SK-MEL-5 (cell line): Measurements from ENCODE around the gene BEX4. TPM values are rescaled to one million over a fixed set of nuclear protein-coding genes. Genes with fewer than 3 reads are reported as not detected.
A peak's percentile ranks its signal among the peaks of the same experiment; 100 is the strongest.
"Not testable (repeated sequence)": the region's sequence is repeated elsewhere in the genome, so short reads cannot be mapped to it uniquely, and the experiment has no call there.

Source experiments
- DNase-seq: peaks from one replicate; pipeline ENCODE4 v3.0.0-alpha.2; 2016; ENCODE audit warnings: low read depth, low spot score
- in situ Hi-C: cut with HindIII; loops from 2 replicates; pipeline ENCODE4 v1.10.0; 2016; ENCODE audit warnings: low sequenced_read_pairs, high pct_unique_total_duplicates, low pct_unique_long_range_greater_than_20kb
- total RNA-seq: library from RNA; depleted of rRNA; stranded (reverse); fragments of >200 nt; shearing (Covaris generic); gene quantifications from 2 replicates; pipeline ENCODE4 v1.2.3, GENCODE V29; 2014; rRNA removed

BEX4 gene
- total RNA-seq, 1 experiment from 2014 or later, result 104 TPM

DNA sequence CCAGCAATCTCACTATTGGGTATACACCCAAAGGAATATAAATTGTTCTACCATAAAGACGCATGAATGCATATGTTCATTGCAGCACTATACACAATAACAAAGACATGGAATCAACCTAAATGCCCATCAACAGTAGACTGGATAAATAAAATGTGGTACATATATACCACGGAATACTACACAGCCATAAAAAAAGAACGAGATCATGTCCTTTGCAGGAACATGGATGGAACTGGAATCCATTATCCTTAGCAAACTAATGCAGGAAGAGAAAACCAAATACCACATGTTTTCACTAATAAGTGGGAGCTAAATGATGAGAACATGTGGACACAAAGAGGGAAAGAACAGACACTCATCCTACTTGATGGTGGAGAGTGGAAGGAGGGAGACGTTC lies 11.0 kb downstream of the BEX4 start:
- DNase-seq, in situ Hi-C loops: not testable (repeated sequence)

- in situ Hi-C loops, result no loop called here
- DNase-seq, result no peak
Measured at GRCh38 chrX:103233263-103233662, 18.4 kb downstream of the BEX4 start.

DNA sequence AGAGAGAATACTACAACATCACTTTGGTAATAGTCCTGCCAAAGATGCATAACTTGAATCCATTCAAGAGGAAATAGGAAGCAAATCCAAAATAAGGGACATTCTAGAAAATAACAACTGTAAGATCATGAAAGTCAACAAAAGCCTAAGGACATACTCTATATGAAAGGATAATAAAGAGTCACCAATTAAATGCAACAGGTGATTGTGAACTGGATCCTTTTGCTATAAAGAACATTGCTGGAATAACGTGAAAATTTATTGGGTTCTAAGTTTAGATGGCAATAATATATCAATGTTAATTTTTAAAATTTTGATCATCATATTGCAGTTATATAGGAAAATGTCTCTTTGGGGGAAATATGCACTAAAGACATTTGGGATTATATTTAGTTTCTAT lies 20.0 kb downstream of the BEX4 start:
- DNase-seq, result no peak
- in situ Hi-C loops, result no loop called here

- in situ Hi-C loops, DNase-seq: not testable (repeated sequence)
Measured at GRCh38 chrX:103235608-103236007, 20.7 kb downstream of the BEX4 start.

GRCh38 chrX:103236296-103236695 lies 21.4 kb downstream of the BEX4 start:
- in situ Hi-C loops, result no loop called here

GRCh38 chrX:103240155-103240554 lies 25.2 kb downstream of the BEX4 start:
- in situ Hi-C loops, result no loop called here
- DNase-seq, result no peak

More at GRCh38 chrX:103236296-103236695, 21.4 kb downstream of the BEX4 start:
- DNase-seq, result no peak

- peak; percentile 48 for DNase-seq
- in situ Hi-C loops, result no loop called here
Measured at GRCh38 chrX:103248553-103248952, 33.6 kb downstream of the BEX4 start.

DNA sequence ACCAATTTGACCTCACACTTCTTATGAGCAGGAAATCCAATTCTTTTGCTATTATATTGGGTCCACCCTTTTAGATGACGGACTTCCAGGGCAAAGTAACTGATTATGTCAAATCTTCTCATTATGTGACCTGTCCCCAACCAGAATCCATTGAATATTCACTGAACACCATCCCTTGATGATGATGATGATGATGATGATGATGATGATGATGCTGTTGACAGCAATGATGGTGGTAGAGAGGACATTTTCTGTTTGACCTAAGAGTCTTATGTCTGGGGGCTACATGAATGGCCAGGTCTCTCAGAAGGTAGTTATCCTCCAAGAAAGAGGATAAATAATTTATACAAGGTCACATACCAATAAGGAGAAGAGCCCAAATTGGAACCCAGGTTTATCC lies 34.9 kb downstream of the BEX4 start:
- in situ Hi-C loops, result no loop called here
- DNase-seq, result no peak

DNA sequence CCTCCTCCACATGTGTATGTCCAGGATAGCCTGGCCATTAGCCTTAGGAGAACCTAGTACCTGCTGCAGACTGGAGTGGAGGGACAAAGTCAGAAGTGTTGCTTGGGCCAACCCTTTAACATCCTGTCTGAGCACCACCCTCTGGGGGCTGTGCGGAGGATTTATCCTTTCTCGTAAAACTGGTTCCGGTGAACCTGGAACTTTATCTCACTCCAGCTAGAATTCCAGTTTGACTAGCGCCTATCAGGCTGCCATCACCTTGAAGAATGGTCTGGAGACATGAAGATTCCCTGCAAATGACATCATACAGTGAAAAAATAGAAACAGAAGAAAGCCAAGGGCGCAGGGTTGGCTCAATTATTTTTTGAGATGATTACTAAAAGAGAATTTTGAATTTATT lies 36.1 kb downstream of the BEX4 start:
- no peak for DNase-seq
- in situ Hi-C loops, result no loop called here

DNA sequence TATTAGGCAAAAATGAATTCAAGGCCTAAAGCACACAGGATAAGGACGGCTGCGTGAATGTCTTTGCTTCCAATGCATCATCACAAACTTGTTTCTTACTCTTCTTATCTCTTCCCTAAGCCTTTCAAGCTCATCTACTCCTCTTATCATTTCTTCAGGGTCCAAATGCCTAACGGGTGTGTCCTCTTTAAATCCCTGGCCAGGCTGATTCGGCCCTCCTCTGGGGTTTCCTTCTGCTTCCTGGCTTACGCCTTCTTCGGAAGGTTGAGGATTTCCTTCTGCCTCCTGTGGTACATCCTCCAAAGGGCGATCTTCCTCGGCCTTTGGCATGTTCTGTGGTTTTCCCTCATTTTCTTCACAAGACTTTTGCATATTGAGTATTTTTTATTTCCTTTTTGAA lies 38.7 kb downstream of the BEX4 start:
- peak; percentile 23 for DNase-seq
- in situ Hi-C loops, result no loop called here

- peak; percentile 54 for DNase-seq
Measured at GRCh38 chrX:103254171-103254824, 39.4 kb downstream of the BEX4 start.

DNA sequence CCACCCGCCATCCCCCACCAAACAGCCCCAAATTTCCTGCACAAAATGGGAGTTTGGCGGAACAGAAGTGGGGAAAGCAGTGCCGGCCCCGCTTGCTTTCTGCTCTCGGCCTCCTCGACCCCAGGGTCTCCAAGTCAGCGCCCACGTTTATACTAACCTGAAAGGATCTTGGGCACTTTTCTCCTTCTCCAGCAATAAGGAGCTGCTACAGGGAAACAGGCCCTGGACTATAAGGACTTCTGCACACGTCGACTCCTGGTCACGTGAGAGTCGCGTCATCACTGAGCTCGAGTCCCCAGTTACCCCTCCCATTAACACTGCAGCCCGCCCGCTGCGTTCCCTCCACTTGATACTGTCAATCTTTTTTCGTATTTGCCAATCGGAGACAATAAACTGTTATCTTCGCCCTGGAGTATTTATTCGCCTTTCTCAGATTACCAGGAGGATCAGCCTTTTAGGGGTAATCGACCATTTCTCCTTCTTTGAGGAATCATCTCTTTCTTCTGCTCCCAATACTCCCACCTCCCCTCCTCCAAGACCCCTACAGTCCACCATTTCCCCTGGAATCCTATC lies 40.1 kb downstream of the BEX4 start, which contains the start of gene TCEAL8:
TCEAL8 (minus strand) TSS at position 235 of the 573 bp plus-strand sequence. CDS start 1,176 bp downstream, outside the sequence.
- in situ Hi-C loops, result no loop called here

More at GRCh38 chrX:103254171-103254824, 39.4 kb downstream of the BEX4 start:
- in situ Hi-C loops, result no loop called here

GRCh38 chrX:103256651-103257050 lies 41.7 kb downstream of the BEX4 start:
- in situ Hi-C loops, result no loop called here

More for the DNA sequence above, 40.1 kb downstream of the BEX4 start, which contains the start of gene TCEAL8:
- peak; percentile 85 for DNase-seq

GRCh38 chrX:103258275-103258674 lies 43.4 kb downstream of the BEX4 start:
- in situ Hi-C loops, result no loop called here

More at GRCh38 chrX:103256651-103257050, 41.7 kb downstream of the BEX4 start:
- DNase-seq, result no peak

More at GRCh38 chrX:103258275-103258674, 43.4 kb downstream of the BEX4 start:
- no peak for DNase-seq

Other genes with a start within 250 kb of the BEX4 start
- gene BEX1, start 150.9 kb upstream of the BEX4 start, total RNA-seq, result 5.4 and 7.2 TPM in 2 replicates
- gene NXF3, start 122.0 kb upstream of the BEX4 start, total RNA-seq, result not detected in 2 replicates
- 174 and 191 TPM in 2 replicates for gene TCEAL8, start 40.0 kb downstream of the BEX4 start, total RNA-seq
- gene TCEAL5, start 61.6 kb downstream of the BEX4 start, total RNA-seq, result not detected in 2 replicates
- 3.7 and 4.6 TPM in 2 replicates for gene BEX2, start 95.9 kb downstream of the BEX4 start, total RNA-seq
- not detected in 2 replicates for gene TCEAL7, start 115.1 kb downstream of the BEX4 start, total RNA-seq
- gene TCEAL9, start 141.4 kb downstream of the BEX4 start, total RNA-seq, result 71.7 and 72.0 TPM in 2 replicates
- 269 and 278 TPM in 2 replicates for gene BEX3, start 161.4 kb downstream of the BEX4 start, total RNA-seq